GM19025 (cell line): ENCODE data around the gene CLDND1.

Experiments used
- ATAC-seq: cut with Tn5 transposase; IDR thresholded peaks from one replicate; pipeline ENCODE4 v1.9.1; 2021; ENCODE audit warnings: mild to moderate bottlenecking, low read depth, moderate library complexity; ENCODE audit not compliant: unreplicated experiment

The CLDND1 gene

GRCh38 chr3:98521897-98522543, 682 bp downstream of the CLDND1 start:
- peak; percentile 31 for ATAC-seq

- no peak for ATAC-seq
Observed at GRCh38 chr3:98519351-98519750, 3.4 kb downstream of the CLDND1 start.

GRCh38 chr3:98518816-98519215, 3.9 kb downstream of the CLDND1 start:
- ATAC-seq: no peak

- no peak for ATAC-seq
Observed at GRCh38 chr3:98514948-98515347, 7.8 kb downstream of the CLDND1 start.

- ATAC-seq: no peak
Observed at GRCh38 chr3:98513736-98514135, 9.0 kb downstream of the CLDND1 start.

- ATAC-seq: no peak
Observed at GRCh38 chr3:98513091-98513511, 9.6 kb downstream of the CLDND1 start.

- ATAC-seq: no peak
Observed at GRCh38 chr3:98512576-98512975, 10.1 kb downstream of the CLDND1 start.

GRCh38 chr3:98508582-98508981, 14.1 kb downstream of the CLDND1 start:
- ATAC-seq: no peak

- ATAC-seq: no peak
Observed at GRCh38 chr3:98504539-98504938, 18.2 kb downstream of the CLDND1 start.

- no peak for ATAC-seq
Observed at GRCh38 chr3:98501863-98502576, 20.7 kb downstream of the CLDND1 start.

- no peak for ATAC-seq
Observed at GRCh38 chr3:98501270-98501669, 21.4 kb downstream of the CLDND1 start.

- ATAC-seq: no peak
Observed at GRCh38 chr3:98500019-98500418, 22.7 kb downstream of the CLDND1 start.

GRCh38 chr3:98497381-98497780, 25.3 kb downstream of the CLDND1 start, which contains the start of gene OR5K2:
Gene OR5K2 (plus strand): TSS chr3:98497681. CDS start chr3:98497681, 0 bp downstream.
- ATAC-seq: no peak

- no peak for ATAC-seq
Observed at GRCh38 chr3:98483626-98484025, 39.1 kb downstream of the CLDND1 start.

GRCh38 chr3:98482717-98483482, 39.8 kb downstream of the CLDND1 start:
- no peak for ATAC-seq
